Mucosa of stomach (tissue), 1 donor: ENCODE results near the gene SNORC.
"Not testable (repeated sequence)": the region's sequence is repeated elsewhere in the genome, so short reads cannot be mapped to it uniquely, and the experiment has no call there.

Experiments used
- H3K27me3 ChIP-seq: one replicate; pipeline ENCODE4 v1.7.0; 2013; ENCODE audit warnings: mild to moderate bottlenecking, low read length; ENCODE audit not compliant: control insufficient read depth, insufficient read depth
- H3K36me3 ChIP-seq: one replicate; pipeline ENCODE4 v1.7.0; 2013; ENCODE audit warnings: low read length; ENCODE audit not compliant: control insufficient read depth, insufficient read depth
- H3K4me1 ChIP-seq: one replicate; pipeline ENCODE4 v1.7.0; 2013; ENCODE audit warnings: mild to moderate bottlenecking, low read length; ENCODE audit not compliant: control insufficient read depth, insufficient read depth
- H3K4me3 ChIP-seq: one replicate; pipeline ENCODE4 v1.7.0; 2013; ENCODE audit warnings: low read length
- H3K9ac ChIP-seq: one replicate; pipeline ENCODE4 v1.7.0; 2013; ENCODE audit warnings: mild to moderate bottlenecking, low read length, moderate library complexity
- H3K9me3 ChIP-seq: one replicate; pipeline ENCODE4 v1.7.0; 2013; ENCODE audit warnings: mild to moderate bottlenecking, low read length, moderate library complexity; ENCODE audit not compliant: control insufficient read depth
- donor health status: Pancreatic carcinoma.

SNORC gene

GRCh38 chr2:232852081-232852480, 18.0 kb upstream of the SNORC start:
- not testable (repeated sequence) for H3K4me1 ChIP-seq, H3K36me3 ChIP-seq, H3K27me3 ChIP-seq, H3K4me3 ChIP-seq, H3K9me3 ChIP-seq, H3K9ac ChIP-seq

GRCh38 chr2:232852676-232853075, 17.4 kb upstream of the SNORC start:
- H3K4me3 ChIP-seq: no peak overlapping the region
- H3K9me3 ChIP-seq: no peaks in the 10 kb centered on the region
- no peak overlapping the region for H3K9ac ChIP-seq
- no peaks in the 10 kb centered on the region for H3K4me1 ChIP-seq
- no peaks in the 10 kb centered on the region for H3K27me3 ChIP-seq
- peaks cover 7% of the 10 kb centered on the region for H3K36me3 ChIP-seq

GRCh38 chr2:232854082-232854481, 16.0 kb upstream of the SNORC start:
- Histone ChIP-seq H3K9me3 (no peaks in the 10 kb centered on the region), H3K9ac (no peak overlapping the region), H3K36me3 (peaks cover 10% of the 10 kb centered on the region), H3K27me3 (no peaks in the 10 kb centered on the region), H3K4me1 (no peaks in the 10 kb centered on the region), H3K4me3 (no peak overlapping the region)

- Histone ChIP-seq H3K4me3 (no peak overlapping the region), H3K4me1 (no peaks in the 10 kb centered on the region), H3K9me3 (no peaks in the 10 kb centered on the region), H3K36me3 (peaks cover 10% of the 10 kb centered on the region), H3K9ac (no peak overlapping the region), H3K27me3 (no peaks in the 10 kb centered on the region)
These were observed 12.9 kb upstream of the SNORC start for GRCh38 chr2:232857158-232857563.

- H3K27me3 ChIP-seq: no peaks in the 10 kb centered on the region
- no peak overlapping the region for H3K4me3 ChIP-seq
- H3K36me3 ChIP-seq: peaks cover 10% of the 10 kb centered on the region
- H3K9me3 ChIP-seq: no peaks in the 10 kb centered on the region
- no peaks in the 10 kb centered on the region for H3K4me1 ChIP-seq
- H3K9ac ChIP-seq: no peak overlapping the region
These were observed 10.6 kb upstream of the SNORC start for GRCh38 chr2:232859385-232859916.

GRCh38 chr2:232860593-232861241, 9.3 kb upstream of the SNORC start:
- no peaks in the 10 kb centered on the region for H3K9me3 ChIP-seq

GRCh38 chr2:232861353-232861752, 8.7 kb upstream of the SNORC start:
- H3K36me3 ChIP-seq: peaks cover 10% of the 10 kb centered on the region
- H3K9ac ChIP-seq: no peak overlapping the region

More at GRCh38 chr2:232860593-232861241, 9.3 kb upstream of the SNORC start:
- peaks cover 10% of the 10 kb centered on the region for H3K36me3 ChIP-seq
- no peaks in the 10 kb centered on the region for H3K4me1 ChIP-seq
- no peak overlapping the region for H3K4me3 ChIP-seq
- H3K9ac ChIP-seq: no peak overlapping the region
- H3K27me3 ChIP-seq: no peaks in the 10 kb centered on the region

GRCh38 chr2:232863996-232864395, 6.1 kb upstream of the SNORC start:
- Histone ChIP-seq H3K4me1 (no peaks in the 10 kb centered on the region), H3K9ac (no peak overlapping the region), H3K9me3 (no peaks in the 10 kb centered on the region), H3K4me3 (no peak overlapping the region), H3K36me3 (no peaks in the 10 kb centered on the region), H3K27me3 (no peaks in the 10 kb centered on the region)

More at GRCh38 chr2:232861353-232861752, 8.7 kb upstream of the SNORC start:
- H3K4me3 ChIP-seq: no peak overlapping the region
- H3K27me3 ChIP-seq: no peaks in the 10 kb centered on the region
- no peaks in the 10 kb centered on the region for H3K4me1 ChIP-seq
- H3K9me3 ChIP-seq: no peaks in the 10 kb centered on the region

- H3K9me3 ChIP-seq: no peaks in the 10 kb centered on the region
- H3K27me3 ChIP-seq: no peaks in the 10 kb centered on the region
- no peaks in the 10 kb centered on the region for H3K36me3 ChIP-seq
- H3K4me3 ChIP-seq: no peak overlapping the region
- no peaks in the 10 kb centered on the region for H3K4me1 ChIP-seq
- H3K9ac ChIP-seq: no peak overlapping the region
These were observed 4.9 kb upstream of the SNORC start for GRCh38 chr2:232865165-232865564.

GRCh38 chr2:232866104-232866503, 4.0 kb upstream of the SNORC start:
- no peak overlapping the region for H3K4me3 ChIP-seq
- no peak overlapping the region for H3K9ac ChIP-seq
- no peaks in the 10 kb centered on the region for H3K9me3 ChIP-seq
- H3K27me3 ChIP-seq: no peaks in the 10 kb centered on the region
- H3K36me3 ChIP-seq: no peaks in the 10 kb centered on the region
- H3K4me1 ChIP-seq: no peaks in the 10 kb centered on the region

- Histone ChIP-seq H3K4me1 (peaks cover 14% of the 10 kb centered on the region), H3K9me3 (no peaks in the 10 kb centered on the region), H3K9ac (no peak overlapping the region), H3K27me3 (no peaks in the 10 kb centered on the region), H3K36me3 (no peaks in the 10 kb centered on the region), H3K4me3 (no peak overlapping the region)
These were observed 686 bp upstream of the SNORC start for GRCh38 chr2:232869138-232870017.

GRCh38 chr2:232870766-232871371, 805 bp downstream of the SNORC start:
- H3K27me3 ChIP-seq: peaks cover 8% of the 10 kb centered on the region
- no peak overlapping the region for H3K4me3 ChIP-seq
- H3K9ac ChIP-seq: no peak overlapping the region
- H3K4me1 ChIP-seq: peaks cover 27% of the 10 kb centered on the region
- no peaks in the 10 kb centered on the region for H3K9me3 ChIP-seq
- no peaks in the 10 kb centered on the region for H3K36me3 ChIP-seq
